ENCODE measurements around the gene TSFM.
"Not testable (repeated sequence)": the region's sequence is repeated elsewhere in the genome, so short reads cannot be mapped to it uniquely, and the experiment has no call there.

The TSFM gene

DNA sequence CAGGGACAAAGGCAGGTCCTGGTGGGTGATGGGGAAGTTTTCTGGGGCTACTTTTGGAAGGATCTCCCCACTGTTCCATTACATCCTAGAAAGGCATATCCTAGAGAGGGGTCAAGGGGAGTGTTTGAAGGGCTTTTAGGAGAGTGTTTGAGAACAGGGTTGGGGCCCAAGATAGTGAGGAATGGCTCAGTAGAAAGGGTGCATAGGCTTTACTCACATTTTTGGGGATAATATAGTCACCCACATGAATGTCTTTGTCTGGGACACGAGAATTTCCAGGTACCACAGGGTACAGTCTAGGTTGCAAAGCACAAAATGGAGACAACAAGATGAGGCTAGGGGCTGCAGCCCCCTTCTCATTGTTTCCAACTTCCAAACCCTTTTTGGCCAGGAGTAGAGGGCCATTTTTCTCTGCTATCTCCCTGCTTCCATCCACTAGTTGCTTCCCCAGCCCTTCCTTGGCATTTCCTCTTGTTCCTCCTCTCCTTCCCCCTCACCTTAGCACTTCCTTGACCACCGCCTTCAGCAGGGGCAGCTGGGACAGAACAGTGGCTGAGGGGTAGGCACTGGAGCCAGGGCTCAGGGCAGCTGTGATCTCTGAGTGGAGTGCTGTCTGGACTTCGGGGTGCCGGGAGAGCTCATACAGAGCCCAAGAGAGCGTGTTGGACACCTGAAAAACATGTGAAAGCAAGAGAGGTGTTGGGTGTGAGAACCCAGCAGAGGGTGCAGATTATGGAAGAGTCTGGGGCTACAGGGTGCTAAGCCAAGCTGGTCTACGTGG is 18.5 kb upstream of the TSFM start:
- no peak for DNase-seq

- DNase-seq: no peak
These were observed 18.0 kb upstream of the TSFM start for GRCh38 chr12:57764662-57765002.

DNA sequence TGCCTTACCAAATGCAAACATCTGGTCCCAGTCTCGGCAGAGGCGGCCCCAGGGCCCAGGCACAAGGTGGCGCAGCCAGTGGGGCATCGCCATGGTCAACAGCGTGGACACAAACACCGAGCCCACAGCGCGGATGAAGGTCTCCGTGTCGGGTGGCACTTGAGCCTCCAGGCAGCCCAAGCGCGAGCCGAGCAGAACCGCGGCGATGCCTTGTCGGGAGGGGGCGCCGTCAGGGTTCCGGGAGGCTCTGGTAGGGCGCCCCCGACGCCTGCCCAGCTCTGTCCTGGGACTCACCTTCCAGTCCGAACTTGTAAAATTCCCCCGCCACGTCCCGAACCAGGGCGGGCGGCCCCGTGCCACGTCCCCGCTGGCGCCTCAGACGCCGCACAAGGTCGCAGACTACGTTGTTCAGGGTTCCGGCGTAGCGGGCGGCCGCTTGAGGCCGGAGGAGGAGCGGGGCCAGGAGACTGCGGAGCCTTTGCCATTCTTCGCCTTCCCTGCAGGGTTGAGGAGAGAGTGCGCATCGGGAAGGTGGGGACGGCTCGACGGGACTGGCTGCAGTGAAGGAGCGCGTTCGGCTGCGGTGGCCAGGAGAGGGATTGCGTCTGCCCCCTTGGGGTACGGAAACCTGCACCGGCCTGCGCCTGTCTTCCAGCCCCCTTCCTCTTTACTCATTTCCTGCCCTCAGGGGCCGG is 17.4 kb upstream of the TSFM start:
- no peak for DNase-seq

- no peak for DNase-seq
These were observed 16.7 kb upstream of the TSFM start for GRCh38 chr12:57765698-57766463.

DNA sequence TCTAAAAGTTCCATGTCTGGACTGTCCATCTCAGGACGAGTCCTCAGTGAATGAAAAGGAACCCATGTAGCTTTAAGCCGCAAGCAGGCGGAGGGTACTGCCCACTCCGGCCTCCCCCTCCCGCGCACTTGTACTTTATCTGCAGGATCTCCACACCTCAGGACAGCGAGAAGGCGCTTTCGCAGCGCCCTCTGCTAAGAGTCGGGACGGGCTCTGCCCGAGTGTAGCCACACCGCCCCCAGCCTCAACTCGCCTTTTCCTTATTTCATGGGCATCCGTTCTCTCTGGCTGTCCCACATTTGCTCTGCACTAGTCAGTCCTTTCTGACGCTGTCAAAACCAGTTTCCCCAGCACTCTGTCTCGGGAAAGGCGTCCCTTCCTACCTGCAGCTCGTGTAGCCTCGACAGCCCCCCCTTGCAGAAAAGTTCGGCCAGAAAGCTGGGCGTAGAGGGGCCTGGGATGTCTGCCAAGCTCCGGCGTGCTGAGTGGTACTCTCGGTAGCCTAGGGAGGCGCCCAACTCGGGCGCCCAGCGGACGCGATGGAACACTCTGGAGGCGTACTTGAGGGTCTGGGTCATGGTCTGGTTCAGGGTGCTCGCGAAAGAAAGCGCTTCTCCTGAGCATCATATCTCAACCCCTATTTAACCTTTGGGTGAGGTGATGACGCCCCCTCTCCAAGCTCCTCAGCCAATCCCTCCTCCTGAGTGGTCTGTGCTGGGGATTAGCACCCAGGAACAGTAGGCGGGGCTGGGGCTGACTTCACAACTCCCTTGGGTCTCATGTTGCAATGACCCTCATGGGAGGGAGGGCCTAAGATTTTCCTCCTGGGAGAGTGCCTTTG is 15.9 kb upstream of the TSFM start, which contains the start of gene CYP27B1:
CYP27B1 (minus strand) TSS at position 615 of the 841 bp plus-strand sequence; CDS start at position 578, 37 bp downstream.
- no peak for DNase-seq

DNA sequence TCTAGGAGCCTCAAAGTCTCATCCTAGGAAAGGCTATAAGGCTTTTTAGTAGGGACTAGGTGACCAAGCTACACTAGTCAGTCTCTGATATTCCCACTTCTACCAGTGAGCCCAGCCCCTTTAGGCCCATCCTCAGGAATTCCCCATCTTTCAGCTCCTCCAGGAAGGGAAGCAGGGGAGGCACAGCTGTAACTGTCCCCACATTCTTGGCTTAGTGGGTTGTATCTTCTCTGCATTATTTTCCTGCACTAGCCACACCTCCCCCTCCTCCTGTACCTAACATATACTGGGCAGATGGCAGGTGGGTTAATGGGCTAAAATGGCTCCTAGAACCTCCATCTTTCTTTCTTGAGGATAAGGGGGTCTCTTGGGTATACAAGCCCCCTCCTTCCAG is 15.3 kb upstream of the TSFM start:
- DNase-seq: no peak

- no peak for DNase-seq
These were observed 14.7 kb upstream of the TSFM start for GRCh38 chr12:57767876-57768275.

DNA sequence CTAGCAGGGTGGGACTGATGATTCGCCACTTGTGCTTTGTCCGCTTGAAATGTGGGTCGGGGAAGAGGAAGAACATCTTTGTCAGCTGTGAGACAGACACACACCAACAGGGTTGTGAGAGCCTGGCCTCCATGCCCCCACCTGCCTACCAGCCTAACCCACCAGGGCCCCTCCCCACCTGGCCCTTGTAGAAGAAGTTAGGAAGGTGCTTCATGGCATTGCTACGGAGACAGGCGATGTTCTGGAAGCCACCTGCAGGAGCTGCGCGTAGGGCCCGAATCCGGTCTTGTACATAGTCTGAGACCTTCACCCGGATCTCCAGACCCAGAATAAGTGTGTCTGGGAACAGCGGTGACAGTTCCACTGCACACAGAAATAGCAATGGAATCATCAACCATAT is 13.0 kb upstream of the TSFM start:
- no peak for DNase-seq

GRCh38 chr12:57770734-57771133 is 11.9 kb upstream of the TSFM start:
- no peak for DNase-seq

DNA sequence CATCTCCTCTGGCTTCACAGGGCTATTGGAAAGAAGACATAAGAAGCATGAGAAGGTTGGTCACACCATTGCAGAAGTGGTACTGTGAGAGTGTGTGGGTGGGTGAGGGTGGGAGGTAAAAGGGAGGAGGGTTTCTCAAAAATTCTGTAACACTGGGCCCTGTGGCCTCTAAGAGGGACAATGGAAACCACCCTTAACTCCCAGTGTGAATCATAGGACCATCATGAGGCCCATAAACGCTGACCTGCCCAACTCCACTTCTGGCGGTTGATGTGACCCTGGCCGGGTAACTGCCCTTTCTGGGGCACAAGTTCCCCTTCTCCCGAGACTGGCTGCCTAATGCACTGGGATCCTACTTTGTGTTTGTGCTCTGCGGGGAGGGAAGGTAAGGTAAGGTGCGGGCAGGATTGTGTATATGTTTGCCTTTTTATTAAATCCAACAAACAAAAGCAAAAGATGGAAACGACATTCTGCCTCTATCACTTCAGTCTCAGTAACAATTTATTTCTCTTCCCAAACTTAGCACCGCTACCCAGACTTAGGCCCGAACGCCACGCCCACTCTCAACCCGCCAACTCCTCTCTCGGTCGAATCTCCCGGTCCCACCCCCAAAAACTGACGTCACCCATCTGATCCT is 11.2 kb upstream of the TSFM start:
- no peak for DNase-seq

- peak; percentile 90 for DNase-seq
These were observed 10.6 kb upstream of the TSFM start, which contains the start of gene METTL1 for GRCh38 chr12:57771873-57772428. Gene METTL1, minus strand, starts transcription at chr12:57772105. Its CDS starts 22 bp downstream, at chr12:57772083.

GRCh38 chr12:57772429-57773322 is 9.9 kb upstream of the TSFM start, which contains the start of gene EEF1AKMT3:
Gene EEF1AKMT3, plus strand, starts transcription at chr12:57772614. Its CDS starts 111 bp downstream, at chr12:57772725.
- DNase-seq: no peak

- not testable (repeated sequence) for DNase-seq
These were observed 8.0 kb upstream of the TSFM start for GRCh38 chr12:57774634-57775033.

DNA sequence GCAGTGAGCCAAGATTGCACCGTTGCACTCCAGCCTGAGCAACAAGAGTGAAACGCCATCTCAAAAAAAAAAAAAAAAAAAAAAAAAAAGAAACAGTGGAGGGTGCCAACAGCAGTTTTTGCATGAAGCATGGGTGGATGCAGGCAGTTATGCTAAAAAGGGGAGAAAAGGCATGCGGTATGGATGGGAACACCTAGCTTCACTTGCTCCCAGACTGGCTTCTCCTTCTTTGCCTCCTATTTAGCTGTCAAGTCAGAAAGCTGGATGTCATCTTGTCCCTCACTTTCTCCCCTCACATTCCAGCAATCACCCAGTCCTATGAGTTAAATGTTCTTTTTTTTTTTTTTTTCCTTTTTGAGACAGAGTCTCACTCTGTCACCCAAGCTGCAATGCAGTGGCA is 7.5 kb upstream of the TSFM start:
- DNase-seq: no peak

DNA sequence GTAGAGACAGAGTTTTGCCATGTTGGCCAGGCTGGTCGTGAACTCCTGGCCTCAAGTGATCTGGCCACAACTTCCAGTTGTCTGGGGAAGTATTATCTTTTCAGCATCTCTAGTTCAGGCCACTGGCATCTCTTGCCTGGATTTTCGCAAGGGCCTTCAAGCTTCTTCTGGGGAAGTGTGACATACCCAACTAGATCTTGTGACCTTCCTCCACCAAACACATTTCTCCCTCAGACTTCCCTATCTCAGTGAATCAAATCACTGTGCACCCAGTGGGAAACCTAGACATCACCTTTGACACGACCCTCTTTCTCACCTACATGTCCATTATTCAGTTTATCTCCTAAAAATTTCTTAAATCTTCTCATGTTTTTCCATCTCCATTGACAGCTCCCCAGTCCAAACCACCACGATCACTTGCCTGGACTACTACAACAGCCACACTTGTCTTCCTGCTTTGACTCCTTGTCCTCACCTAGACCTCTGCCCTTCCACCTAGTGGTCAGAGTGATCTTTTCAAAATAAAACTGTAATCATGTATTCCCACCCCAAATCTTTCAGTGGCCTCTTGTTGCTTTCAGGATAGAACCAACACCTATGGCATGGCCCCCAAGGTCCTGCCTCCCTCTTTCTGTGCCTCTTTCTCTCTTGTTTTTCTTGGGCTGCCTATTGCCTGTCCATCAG is 6.9 kb upstream of the TSFM start:
- DNase-seq: no peak

DNA sequence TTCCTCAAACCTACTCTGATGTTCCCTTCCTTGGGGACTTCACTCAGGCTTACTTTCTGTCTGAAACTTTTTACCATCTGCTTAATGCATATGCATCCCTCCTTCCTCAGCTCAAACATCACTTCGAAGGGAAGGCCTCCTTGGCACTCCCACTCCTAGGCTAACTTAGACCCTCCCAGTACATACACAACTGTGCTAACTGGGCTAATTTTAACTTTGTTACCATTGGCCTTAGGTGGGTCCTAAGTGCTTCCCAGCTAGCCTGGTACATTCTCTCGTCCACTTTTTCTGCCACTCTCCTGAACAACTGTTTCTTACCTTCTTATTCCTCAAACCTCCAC is 6.4 kb upstream of the TSFM start:
- no peak for DNase-seq

DNA sequence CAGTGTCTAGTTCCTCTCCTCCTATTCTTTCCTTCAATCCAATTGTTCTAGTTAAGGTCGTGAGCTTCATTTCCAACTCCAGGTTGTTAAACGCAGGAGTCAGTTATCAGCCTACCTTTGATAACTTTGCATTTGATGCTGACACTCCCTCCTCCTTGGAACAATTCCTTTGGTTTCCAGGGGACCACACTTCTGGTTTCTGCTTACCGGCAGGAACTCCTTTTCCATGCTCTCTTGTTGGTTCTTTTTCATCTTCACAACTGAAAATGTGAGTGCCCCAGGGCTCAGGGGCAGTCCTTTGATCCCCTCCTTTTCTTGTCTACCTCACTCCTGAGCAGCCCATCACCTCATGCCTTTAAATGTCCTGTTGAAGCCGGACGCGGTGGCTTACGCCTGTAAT is 5.2 kb upstream of the TSFM start:
- DNase-seq: no peak

DNA sequence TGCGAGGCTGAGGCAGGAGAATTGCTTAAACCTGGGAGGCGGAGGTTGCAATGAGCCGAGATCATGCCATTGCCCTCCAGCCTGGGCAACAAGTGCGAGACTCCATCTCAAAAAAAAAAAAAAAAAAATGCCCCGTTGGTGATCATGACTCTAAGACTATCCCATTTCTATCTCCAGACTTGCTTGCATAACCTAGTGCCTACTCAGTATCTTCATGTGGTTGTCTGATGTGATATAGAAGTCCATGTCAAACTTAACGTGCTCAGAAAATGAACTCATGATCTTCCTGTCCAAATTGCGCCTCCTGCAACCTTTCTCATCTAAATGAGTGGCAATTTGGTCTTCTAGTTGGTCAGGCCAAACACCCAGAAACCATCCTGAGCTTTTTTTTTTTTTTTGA is 4.7 kb upstream of the TSFM start:
- DNase-seq: no peak

GRCh38 chr12:57779736-57780135 is 2.9 kb upstream of the TSFM start:
- DNase-seq: no peak

DNA sequence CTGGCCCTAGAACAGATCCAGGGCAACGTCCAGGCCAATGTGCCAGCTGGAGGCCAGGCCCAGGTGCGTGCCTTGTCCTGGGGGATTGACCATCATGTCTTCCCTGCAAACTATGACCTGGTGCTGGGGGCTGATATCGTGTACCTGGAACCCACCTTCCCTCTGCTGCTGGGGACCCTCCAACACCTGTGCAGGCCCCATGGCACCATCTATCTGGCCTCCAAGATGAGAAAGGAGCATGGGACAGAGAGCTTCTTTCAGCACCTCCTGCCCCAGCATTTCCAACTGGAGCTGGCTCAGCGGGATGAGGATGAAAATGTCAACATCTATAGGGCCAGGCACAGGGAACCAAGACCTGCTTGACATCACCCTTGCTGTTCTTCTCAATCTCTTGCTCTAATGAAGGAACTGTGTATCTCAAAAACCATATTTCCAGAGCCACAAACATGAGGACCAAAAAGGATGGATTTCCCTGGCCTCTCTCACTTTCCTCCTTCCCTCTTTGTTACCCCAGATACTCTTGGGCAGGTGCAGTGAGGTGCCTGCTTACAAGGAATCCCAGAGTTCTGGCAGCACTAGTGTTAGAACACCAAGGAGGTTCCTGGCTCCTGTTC is 2.2 kb upstream of the TSFM start:
- DNase-seq: no peak

Data from central memory CD4-positive, alpha-beta T cell (primary cell).